SK-N-SH (cell line): ENCODE measurements around the gene DCP1B. TPM values are rescaled to one million over a fixed set of nuclear protein-coding genes. Genes with fewer than 3 reads are reported as not detected.

Source experiments
- CTCF ChIA-PET: fragments of 300-600, 350-600 bp; formaldehyde crosslinking; extraction: SDS; loops from one replicate; lab custom pipeline; 2021; lab: Yijun Ruan, JAX
- POLR2A ChIA-PET: fragments of 350-600 bp; sonication (Branson Sonifier 250); formaldehyde crosslinking; extraction: SDS; loops from one replicate; lab custom pipeline; 2020; ENCODE audit warnings: antibody characterized with exemption, inconsistent platforms; lab: Yijun Ruan, JAX
- DNase-seq: peaks from one replicate; pipeline ENCODE4 v3.0.0; 2012
- H2AFZ ChIP-seq: fragments of 200-600 bp; sonication (generic); 2 replicates; pipeline ENCODE4 v1.8.1; 2016; ENCODE audit warnings: antibody characterized with exemption, mild to moderate bottlenecking, low read depth
- H3F3A ChIP-seq: fragments of 200-600 bp; sonication (generic); replicated peaks from 2 replicates; pipeline ENCODE3; 2016; ENCODE audit warnings: antibody characterized with exemption, mild to moderate bottlenecking; ENCODE audit not compliant: insufficient read depth
- H3K27ac ChIP-seq, 2 experiments: fragments of 200-500 bp in 1 of 2; fragments of 200-600 bp in 1 of 2; sonication (Bioruptor generic) in 1 of 2; sonication (generic), shearing (Covaris generic) in 1 of 2; 2 replicates each; pipeline versions ENCODE4 v1.5.1 to v1.6.1; 2014 to 2016; ENCODE audit warnings: low read depth in 2 of 2, inconsistent platforms in 1 of 2, low read length in 1 of 2, mild to moderate bottlenecking in 1 of 2, mixed read lengths in 1 of 2
- H3K27me3 ChIP-seq: fragments of 200-600 bp; sonication (generic), shearing (Covaris generic); 2 replicates; pipeline ENCODE4 v1.6.1; 2016; ENCODE audit warnings: mixed run types; ENCODE audit not compliant: insufficient read depth
- H3K36me3 ChIP-seq, 2 experiments: fragments of 200-500 bp in 1 of 2; fragments of 200-600 bp in 1 of 2; sonication (Bioruptor generic) in 1 of 2; sonication (generic) in 1 of 2; replicated peaks in 1 of 2; 2 replicates each; pipeline versions ENCODE3 to v1.5.1; 2014 to 2016; ENCODE audit warnings: low read length in 1 of 2, mild to moderate bottlenecking in 1 of 2; ENCODE audit not compliant: insufficient read depth in 2 of 2, control insufficient read depth in 1 of 2
- H3K4me1 ChIP-seq, 2 experiments: fragments of 200-500 bp in 1 of 2; fragments of 200-600 bp in 1 of 2; sonication (Bioruptor generic) in 1 of 2; sonication (generic), shearing (Covaris generic) in 1 of 2; 2 replicates each; pipeline versions ENCODE4 v1.5.1 to v1.6.1; 2014 to 2016; ENCODE audit warnings: low read depth in 1 of 2, low read length in 1 of 2, mixed run types in 1 of 2; ENCODE audit not compliant: insufficient read depth in 2 of 2, control insufficient read depth in 1 of 2
- H3K4me2 ChIP-seq: fragments of 200-600 bp; sonication (generic), shearing (Covaris generic); 2 replicates; pipeline ENCODE4 v1.6.1; 2017; ENCODE audit warnings: mixed run types
- H3K4me3 ChIP-seq, 2 experiments: fragments of 200-500 bp in 1 of 2; fragments of 200-600 bp in 1 of 2; sonication (Bioruptor generic) in 1 of 2; sonication (generic), shearing (Covaris generic) in 1 of 2; 2 replicates each; pipeline versions ENCODE4 v1.5.1 to v1.8.1; 2014 to 2016; ENCODE audit warnings: low read depth in 2 of 2, inconsistent platforms in 1 of 2, low read length in 1 of 2, mild to moderate bottlenecking in 1 of 2, mixed read lengths in 1 of 2, moderate library complexity in 1 of 2
- H3K79me2 ChIP-seq: fragments of 200-600 bp; sonication (generic); 2 replicates; pipeline ENCODE4 v1.8.1; 2017; ENCODE audit warnings: mild to moderate bottlenecking; ENCODE audit not compliant: insufficient read depth
- H3K9ac ChIP-seq: fragments of 200-600 bp; sonication (generic); 2 replicates; pipeline ENCODE4 v1.6.1; 2017; ENCODE audit warnings: mixed run types
- H3K9me2 ChIP-seq: fragments of 200-600 bp; sonication (generic); 2 replicates; pipeline ENCODE4 v1.6.1; 2017; ENCODE audit warnings: mixed run types
- H3K9me3 ChIP-seq: fragments of 200-600 bp; sonication (generic); 2 replicates; pipeline ENCODE4 v1.6.1; 2017; ENCODE audit warnings: mixed run types, mild to moderate bottlenecking, moderate library complexity
- H4K20me1 ChIP-seq: fragments of 200-600 bp; sonication (generic); 2 replicates; pipeline ENCODE4 v1.6.1; 2017; ENCODE audit warnings: mild to moderate bottlenecking, mixed run types; ENCODE audit not compliant: insufficient read depth
- ELF1 ChIP-seq: IDR thresholded peaks from 2 replicates; pipeline ENCODE4 v1.4.0; 2012
- EP300 ChIP-seq, 2 experiments: IDR thresholded peaks; 2 replicates each; pipeline versions ENCODE4 v1.4.0 to v1.6.1; 2012; ENCODE audit warnings: borderline replicate concordance in 1 of 2, low read depth in 1 of 2, low read length in 1 of 2
- EZH2phosphoT487 ChIP-seq: fragments of 200-600 bp; sonication (generic); IDR thresholded peaks from 2 replicates; pipeline ENCODE4 v1.6.1; 2017; ENCODE audit warnings: low read depth, mixed run types, mild to moderate bottlenecking, antibody characterized with exemption, moderate library complexity, borderline replicate concordance
- GABPA ChIP-seq: IDR thresholded peaks from 2 replicates; pipeline ENCODE4 v1.4.0; 2012; ENCODE audit warnings: low read depth, mild to moderate bottlenecking
- JUND ChIP-seq: IDR thresholded peaks from 2 replicates; pipeline ENCODE4 v1.4.0; 2012
- MEF2A ChIP-seq: IDR thresholded peaks from 2 replicates; pipeline ENCODE4 v1.4.0; 2012; ENCODE audit warnings: low read depth, borderline replicate concordance
- MXI1 ChIP-seq: IDR thresholded peaks from 2 replicates; pipeline ENCODE4 v1.6.1; 2012; ENCODE audit warnings: mild to moderate bottlenecking, low read depth, low read length, improper control_type of control experiment
- NFIC ChIP-seq: IDR thresholded peaks from 2 replicates; pipeline ENCODE4 v1.4.0; 2012; ENCODE audit warnings: borderline replicate concordance
- NRF1 ChIP-seq: IDR thresholded peaks from 2 replicates; pipeline ENCODE4 v1.6.1; 2012; ENCODE audit warnings: low read depth, mild to moderate bottlenecking, low read length
- RCOR1 ChIP-seq: fragments of 150-350 bp; IDR thresholded peaks from 2 replicates; pipeline ENCODE4 v1.6.1; 2017; ENCODE audit warnings: antibody characterized with exemption, low read length
- RFX5 ChIP-seq: IDR thresholded peaks from 2 replicates; pipeline ENCODE4 v1.6.1; 2012; ENCODE audit warnings: mild to moderate bottlenecking, improper control_type of control experiment, low read length
- RXRA ChIP-seq: IDR thresholded peaks from 2 replicates; pipeline ENCODE4 v1.4.0; 2012; ENCODE audit warnings: low read depth, mild to moderate bottlenecking, borderline replicate concordance
- TAF1 ChIP-seq: IDR thresholded peaks from 2 replicates; pipeline ENCODE4 v1.6.1; 2012; ENCODE audit warnings: low read depth, mild to moderate bottlenecking, low read length, moderate library complexity, borderline replicate concordance
- TCF12 ChIP-seq: IDR thresholded peaks from 2 replicates; pipeline ENCODE4 v1.4.0; 2012
- YY1 ChIP-seq: IDR thresholded peaks from 2 replicates; pipeline ENCODE4 v1.4.0; 2012; ENCODE audit warnings: low read depth, mild to moderate bottlenecking
- WGBS: methylation state at CpG from one replicate; pipeline ENCODE4 v1.1.6; 2017; ENCODE audit warnings: low lambda C conversion rate; 5-methylcytosine and 5-hydroxymethylcytosine counted together
- polyA plus RNA-seq, 3 experiments: library from polyadenylated mRNA; depleted of rRNA; stranded (reverse); fragments of >200 nt; gene quantifications; 2 replicates each; pipeline ENCODE4 v1.2.3, GENCODE V29; 2012
- TF ChIP-seq, protein P1 (sequence below): fragments of 150-350 bp; IDR thresholded peaks from 2 replicates; pipeline ENCODE4 v1.6.1; 2016; ENCODE audit warnings: mild to moderate bottlenecking, low read depth, low read length
- TF ChIP-seq, protein P2 (sequence below): IDR thresholded peaks from 2 replicates; pipeline ENCODE4 v1.4.0; 2012; ENCODE audit warnings: low read depth
- TF ChIP-seq, protein P3 (sequence below): IDR thresholded peaks from 2 replicates; pipeline ENCODE4 v1.4.0; 2012; ENCODE audit warnings: low read depth, borderline replicate concordance
- TF ChIP-seq, protein P4 (sequence below): fragments of 150-350 bp; IDR thresholded peaks from 2 replicates; pipeline ENCODE4 v1.6.1; 2017; ENCODE audit warnings: antibody characterized with exemption, low read length, low read depth, borderline replicate concordance

The DCP1B gene
- polyA plus RNA-seq, 1 of the 3 experiments (the other 2 are of a cell fraction) = 18.8 TPM

DNA sequence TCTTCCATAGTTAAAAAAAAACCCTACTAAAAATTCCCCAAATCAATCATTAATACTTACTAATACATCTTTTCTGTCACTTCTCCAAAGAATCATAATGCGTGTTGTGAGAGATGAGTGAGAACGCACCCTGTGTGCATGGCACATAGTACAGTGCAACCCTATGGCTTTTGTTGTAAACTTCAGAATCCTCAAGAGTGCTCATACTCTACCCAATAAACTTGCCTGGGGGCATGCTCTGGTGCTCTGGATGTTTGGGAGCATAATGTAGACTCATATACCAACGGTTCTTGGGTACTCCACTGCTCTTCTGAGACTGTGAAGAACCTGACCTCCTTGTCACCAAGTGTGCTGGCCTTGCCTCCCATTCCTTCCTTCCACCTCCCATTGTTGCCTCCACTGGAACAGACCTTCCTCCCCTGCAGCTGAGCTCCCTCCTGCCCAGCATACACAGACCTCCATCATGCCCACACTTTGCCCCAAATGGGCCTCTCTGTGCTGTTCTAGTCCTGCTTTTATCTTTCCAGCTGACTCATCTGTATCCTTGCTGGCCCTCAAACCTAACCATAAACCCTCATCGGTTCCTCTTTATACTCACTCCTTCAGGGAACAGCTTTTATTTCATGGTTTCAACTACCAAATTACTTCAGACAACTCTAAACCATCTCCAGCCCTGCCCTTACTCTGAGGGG, 8.9 kb downstream of the DCP1B start:
- Histone ChIP-seq H3K27ac (no peak overlapping the region; a peak in 1 of 4 replicates), H3K4me3 (no peak overlapping the region), H3K9me3 (no peaks in the 10 kb centered on the region), H3K4me1 (peaks cover 5 to 7% of the 10 kb centered on the region in 2 experiments; a peak in 2 of 4 replicates), H3K36me3 (peaks cover 42 to 66% of the 10 kb centered on the region in 2 experiments), H3K27me3 (no peaks in the 10 kb centered on the region), H4K20me1 (no peaks in the 10 kb centered on the region), H2AFZ (no peak overlapping the region), H3K9me2 (no peaks in the 10 kb centered on the region), H3K79me2 (peaks cover 17% of the 10 kb centered on the region), H3K9ac (no peak overlapping the region), H3K4me2 (no peak overlapping the region), H3F3A (peaks cover 12% of the 10 kb centered on the region)
- POLR2A ChIA-PET = no interaction called here
- 94% methylated on average over 4 of the region's 4 CpGs for WGBS
- CTCF ChIA-PET = interaction anchor here (1.2 to 1.7 kb wide), 3 partner anchors 39 to 204 kb away, joined by 5 to 7 read pairs (median 6); no protein-coding TSS in a partner anchor
- TF ChIP-seq EZH2phosphoT487 = no peak
- TF ChIP-seq MEF2A = no peak
- TF ChIP-seq NFIC = no peak
- TF ChIP-seq, protein P1, sequence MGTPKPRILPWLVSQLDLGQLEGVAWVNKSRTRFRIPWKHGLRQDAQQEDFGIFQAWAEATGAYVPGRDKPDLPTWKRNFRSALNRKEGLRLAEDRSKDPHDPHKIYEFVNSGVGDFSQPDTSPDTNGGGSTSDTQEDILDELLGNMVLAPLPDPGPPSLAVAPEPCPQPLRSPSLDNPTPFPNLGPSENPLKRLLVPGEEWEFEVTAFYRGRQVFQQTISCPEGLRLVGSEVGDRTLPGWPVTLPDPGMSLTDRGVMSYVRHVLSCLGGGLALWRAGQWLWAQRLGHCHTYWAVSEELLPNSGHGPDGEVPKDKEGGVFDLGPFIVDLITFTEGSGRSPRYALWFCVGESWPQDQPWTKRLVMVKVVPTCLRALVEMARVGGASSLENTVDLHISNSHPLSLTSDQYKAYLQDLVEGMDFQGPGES = no peak
- TF ChIP-seq TAF1 = no peak
- TF ChIP-seq JUND = no peak
- TF ChIP-seq, protein P2, sequence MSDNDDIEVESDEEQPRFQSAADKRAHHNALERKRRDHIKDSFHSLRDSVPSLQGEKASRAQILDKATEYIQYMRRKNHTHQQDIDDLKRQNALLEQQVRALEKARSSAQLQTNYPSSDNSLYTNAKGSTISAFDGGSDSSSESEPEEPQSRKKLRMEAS = no peak
- no peak for TF ChIP-seq RFX5
- TF ChIP-seq TCF12 = no peak
- no peak for TF ChIP-seq MXI1
- no peak for TF ChIP-seq RXRA
- TF ChIP-seq NRF1 = no peak
- TF ChIP-seq GABPA = no peak
- no peak for TF ChIP-seq YY1
- TF ChIP-seq RCOR1 = no peak
- TF ChIP-seq, protein P3, sequence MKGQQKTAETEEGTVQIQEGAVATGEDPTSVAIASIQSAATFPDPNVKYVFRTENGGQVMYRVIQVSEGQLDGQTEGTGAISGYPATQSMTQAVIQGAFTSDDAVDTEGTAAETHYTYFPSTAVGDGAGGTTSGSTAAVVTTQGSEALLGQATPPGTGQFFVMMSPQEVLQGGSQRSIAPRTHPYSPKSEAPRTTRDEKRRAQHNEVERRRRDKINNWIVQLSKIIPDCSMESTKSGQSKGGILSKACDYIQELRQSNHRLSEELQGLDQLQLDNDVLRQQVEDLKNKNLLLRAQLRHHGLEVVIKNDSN = no peak
- no peak for TF ChIP-seq EP300 (IDR thresholded peaks at IDR 0.05; ENCODE audit: borderline replicate concordance in 1 of 2, low read depth in 1 of 2, low read length in 1 of 2)
- TF ChIP-seq, protein P4, sequence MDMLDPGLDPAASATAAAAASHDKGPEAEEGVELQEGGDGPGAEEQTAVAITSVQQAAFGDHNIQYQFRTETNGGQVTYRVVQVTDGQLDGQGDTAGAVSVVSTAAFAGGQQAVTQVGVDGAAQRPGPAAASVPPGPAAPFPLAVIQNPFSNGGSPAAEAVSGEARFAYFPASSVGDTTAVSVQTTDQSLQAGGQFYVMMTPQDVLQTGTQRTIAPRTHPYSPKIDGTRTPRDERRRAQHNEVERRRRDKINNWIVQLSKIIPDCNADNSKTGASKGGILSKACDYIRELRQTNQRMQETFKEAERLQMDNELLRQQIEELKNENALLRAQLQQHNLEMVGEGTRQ = no peak
- no peak for TF ChIP-seq ELF1
- no peak for DNase-seq
